Retinal pigment epithelial cell (primary cell): ENCODE data around the gene JCAD.

Experiments
- DNase-seq: peaks from one replicate; pipeline ENCODE4 v3.0.0-alpha.2; 2010; ENCODE audit warnings: low read depth
- H3K4me3 ChIP-seq: 2 replicates; pipeline ENCODE4 v1.5.1; 2011; ENCODE audit warnings: mild to moderate bottlenecking, low read length, control low read depth, moderate library complexity
- TF ChIP-seq, protein P1 (sequence below): conservative IDR thresholded peaks from 2 replicates; pipeline ENCODE4 v1.5.1; 2011; ENCODE audit warnings: low read depth, low read length, control low read depth, inconsistent platforms

The JCAD gene

DNA sequence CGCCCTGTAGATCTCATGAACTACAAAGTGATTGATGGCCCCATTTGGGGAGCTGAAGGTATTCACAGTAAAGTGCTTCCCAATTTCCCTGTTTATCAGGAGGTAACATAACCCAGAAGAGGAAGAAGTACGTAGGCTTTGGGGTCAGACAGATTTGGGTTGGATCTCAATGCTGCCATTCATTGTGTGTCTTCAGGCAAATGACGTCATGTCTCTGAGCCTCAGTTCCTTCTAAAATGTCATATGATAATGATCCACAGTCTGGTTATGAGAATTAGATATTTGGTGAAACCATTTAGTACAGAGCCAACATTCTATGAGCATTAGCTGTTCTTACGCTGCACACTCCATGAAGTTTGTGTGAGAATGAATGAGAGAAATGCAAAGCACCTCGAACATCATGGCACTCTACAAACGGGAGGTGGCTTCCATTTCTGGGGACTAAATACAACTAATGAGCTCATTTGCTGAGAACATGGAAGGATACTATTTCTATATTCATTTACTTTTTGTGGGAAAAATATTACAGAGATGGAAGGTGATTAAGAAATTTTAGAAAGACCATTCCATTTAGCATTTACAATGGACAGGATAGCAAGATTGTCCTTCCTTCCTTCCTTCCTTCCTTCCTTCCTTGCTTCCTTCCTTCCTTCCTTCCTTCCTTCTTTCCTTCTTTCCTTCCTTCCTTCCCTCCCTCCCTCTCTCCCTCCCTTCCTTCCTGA, 13.8 kb upstream of the JCAD start:
- no peak for DNase-seq
- TF ChIP-seq, protein P1, sequence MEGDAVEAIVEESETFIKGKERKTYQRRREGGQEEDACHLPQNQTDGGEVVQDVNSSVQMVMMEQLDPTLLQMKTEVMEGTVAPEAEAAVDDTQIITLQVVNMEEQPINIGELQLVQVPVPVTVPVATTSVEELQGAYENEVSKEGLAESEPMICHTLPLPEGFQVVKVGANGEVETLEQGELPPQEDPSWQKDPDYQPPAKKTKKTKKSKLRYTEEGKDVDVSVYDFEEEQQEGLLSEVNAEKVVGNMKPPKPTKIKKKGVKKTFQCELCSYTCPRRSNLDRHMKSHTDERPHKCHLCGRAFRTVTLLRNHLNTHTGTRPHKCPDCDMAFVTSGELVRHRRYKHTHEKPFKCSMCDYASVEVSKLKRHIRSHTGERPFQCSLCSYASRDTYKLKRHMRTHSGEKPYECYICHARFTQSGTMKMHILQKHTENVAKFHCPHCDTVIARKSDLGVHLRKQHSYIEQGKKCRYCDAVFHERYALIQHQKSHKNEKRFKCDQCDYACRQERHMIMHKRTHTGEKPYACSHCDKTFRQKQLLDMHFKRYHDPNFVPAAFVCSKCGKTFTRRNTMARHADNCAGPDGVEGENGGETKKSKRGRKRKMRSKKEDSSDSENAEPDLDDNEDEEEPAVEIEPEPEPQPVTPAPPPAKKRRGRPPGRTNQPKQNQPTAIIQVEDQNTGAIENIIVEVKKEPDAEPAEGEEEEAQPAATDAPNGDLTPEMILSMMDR = no peak
- H3K4me3 ChIP-seq = no peak overlapping the region

DNA sequence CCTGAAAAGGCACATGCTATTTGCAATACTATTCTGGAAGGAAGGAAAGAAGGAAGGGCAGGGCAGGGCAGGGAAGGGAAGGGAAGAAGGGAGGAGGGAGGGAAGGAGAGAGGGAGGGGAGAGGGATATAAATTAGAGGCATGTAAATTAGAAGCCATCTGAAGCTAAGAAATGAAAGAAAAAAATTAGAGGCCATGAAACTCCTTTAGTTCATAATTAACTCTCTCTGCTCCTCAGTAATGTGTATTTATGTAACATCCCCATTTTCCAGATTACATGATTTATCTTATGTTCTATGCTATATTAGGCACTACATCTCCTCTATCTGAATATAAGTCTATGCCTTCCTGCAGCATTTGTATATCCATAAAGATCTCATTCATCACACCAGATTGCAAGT, 12.7 kb upstream of the JCAD start:
- no peak for DNase-seq
- H3K4me3 ChIP-seq = no peak overlapping the region
- TF ChIP-seq, protein P1 = no peak

DNA sequence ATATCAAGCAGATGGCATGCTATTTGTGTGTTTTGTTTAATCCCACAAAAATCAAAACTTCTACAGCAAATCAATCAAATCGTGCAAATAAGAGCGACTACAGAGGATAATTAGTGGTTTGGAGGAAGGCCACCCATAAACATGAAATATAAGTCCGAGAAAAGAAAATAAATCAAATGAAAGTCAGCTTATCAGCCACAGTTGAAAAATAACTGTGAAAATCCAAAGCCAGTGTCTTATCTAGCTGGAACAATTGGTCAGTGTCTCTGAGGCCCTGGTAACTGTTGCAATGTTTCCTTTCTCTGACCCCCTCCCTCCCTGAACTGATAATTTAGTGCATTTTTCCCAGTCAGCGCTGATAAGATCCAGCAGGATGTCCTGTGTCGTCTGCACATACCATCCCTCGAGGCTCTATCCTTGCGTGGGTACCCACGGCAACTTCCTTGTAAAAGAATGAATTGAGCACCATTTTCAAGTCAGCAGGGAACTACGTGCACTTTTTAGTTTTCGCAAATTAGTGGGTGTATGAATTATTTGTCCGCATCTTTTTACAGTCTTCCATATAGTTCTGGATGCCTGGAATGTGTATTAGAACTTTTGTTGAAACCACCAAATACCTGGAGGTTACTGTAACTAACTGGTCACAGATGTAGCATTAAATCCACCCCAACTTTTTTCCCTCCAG, 10.8 kb upstream of the JCAD start:
- DNase-seq = no peak
- H3K4me3 ChIP-seq = no peak overlapping the region
- TF ChIP-seq, protein P1 = no peak

DNA sequence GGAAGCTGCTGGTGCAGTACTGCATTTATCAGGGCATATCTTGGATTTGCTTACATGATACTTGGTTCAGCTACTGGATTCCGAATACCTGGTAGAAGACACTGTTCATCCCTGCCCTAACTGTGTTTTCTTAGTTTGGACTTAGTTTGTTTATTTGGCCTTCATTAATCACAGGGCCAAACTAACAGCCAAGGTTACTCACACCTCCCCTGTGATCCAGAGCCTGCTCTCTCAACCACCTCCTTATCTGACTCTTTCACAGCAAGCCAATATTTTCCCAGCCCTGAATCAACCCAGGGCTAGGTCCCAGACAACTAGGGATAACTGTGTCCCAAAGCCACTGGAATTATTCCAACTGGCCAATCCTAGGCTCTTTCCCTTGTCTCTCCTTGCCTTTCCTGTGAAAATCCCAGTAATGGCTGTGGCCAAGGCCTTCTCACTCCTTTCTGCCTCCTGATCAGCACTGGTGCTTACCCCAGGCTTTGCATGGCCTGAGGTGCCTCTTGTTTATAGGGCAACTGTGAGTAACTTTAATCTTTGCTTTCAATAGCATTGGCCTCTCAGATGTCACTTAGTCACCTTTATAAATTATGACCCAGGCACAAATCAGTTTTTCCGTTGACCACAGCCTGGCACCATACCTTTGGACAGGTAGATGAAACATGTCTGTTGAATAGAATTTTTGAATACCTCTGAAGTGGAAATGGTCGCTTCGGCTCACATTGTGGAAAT, 9.3 kb upstream of the JCAD start:
- no peak for DNase-seq
- no peak overlapping the region for H3K4me3 ChIP-seq
- TF ChIP-seq, protein P1 = no peak

DNA sequence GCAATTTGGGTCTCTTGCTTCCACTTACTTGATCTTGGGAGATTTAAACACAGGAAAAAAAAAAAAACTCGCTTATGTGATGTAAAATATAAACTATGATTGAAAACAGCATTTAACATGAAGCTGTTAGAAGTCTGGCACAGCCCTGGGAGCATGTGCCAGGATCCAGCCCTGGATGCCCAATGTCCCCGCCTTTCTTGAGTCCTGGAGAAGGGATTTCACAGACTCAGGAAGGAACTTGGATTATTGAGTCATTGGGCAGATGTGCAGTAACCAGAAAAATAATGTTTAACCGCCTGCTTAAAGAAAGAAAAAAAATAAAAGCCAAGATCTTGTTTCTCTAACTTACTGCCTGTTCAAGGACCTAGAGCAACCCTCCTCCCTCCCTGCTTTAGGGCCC, 3.7 kb upstream of the JCAD start:
- TF ChIP-seq, protein P1 = no peak
- no peak overlapping the region for H3K4me3 ChIP-seq
- no peak for DNase-seq

DNA sequence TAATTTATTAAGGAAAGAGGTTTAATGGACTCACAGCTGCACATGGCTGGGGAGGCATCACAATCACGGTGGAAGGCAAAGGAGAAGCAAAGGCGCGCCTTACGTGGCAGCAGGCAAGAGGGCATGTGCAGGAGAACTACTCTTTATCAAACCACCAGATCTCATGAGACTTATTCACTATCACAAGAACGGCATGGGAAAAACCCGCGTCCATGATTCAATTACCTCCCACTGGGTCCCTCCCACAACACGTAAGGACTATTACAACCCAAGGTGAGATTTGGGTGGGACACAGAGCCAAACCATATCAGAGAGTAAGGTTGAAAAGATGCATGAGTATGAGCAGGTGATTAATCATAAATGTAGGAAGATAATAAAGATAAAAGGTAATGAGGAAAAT, 3.2 kb upstream of the JCAD start:
- TF ChIP-seq, protein P1 = no peak
- no peak overlapping the region for H3K4me3 ChIP-seq
- DNase-seq = no peak
